Parathyroid adenoma (tissue), 2 donors: ENCODE results near the gene LSM14A.
"Not testable (repeated sequence)": the region's sequence is repeated elsewhere in the genome, so short reads cannot be mapped to it uniquely, and the experiment has no call there.

Experiments used
- H2AFZ ChIP-seq: fragments of 300-600 bp; sonication (generic); one replicate; pipeline ENCODE4 v1.7.0; 2017; ENCODE audit warnings: antibody characterized with exemption, mild to moderate bottlenecking
- H3K27ac ChIP-seq: fragments of 300-600 bp; sonication (generic); one replicate; pipeline ENCODE4 v1.7.0; 2017
- H3K27me3 ChIP-seq: fragments of 300-600 bp; sonication (generic); one replicate; pipeline ENCODE4 v1.7.0; 2017; ENCODE audit warnings: low read length; ENCODE audit not compliant: control insufficient read depth, insufficient read depth
- H3K36me3 ChIP-seq: fragments of 300-600 bp; sonication (generic); one replicate; pipeline ENCODE4 v1.7.0; 2017; ENCODE audit warnings: low read length; ENCODE audit not compliant: control insufficient read depth, insufficient read depth
- H3K4me1 ChIP-seq: fragments of 300-600 bp; sonication (generic); one replicate; pipeline ENCODE4 v1.7.0; 2017; ENCODE audit warnings: control low read depth
- H3K4me2 ChIP-seq: fragments of 300-600 bp; sonication (generic); one replicate; pipeline ENCODE4 v1.7.0; 2017; ENCODE audit warnings: low read length
- H3K4me3 ChIP-seq: fragments of 300-600 bp; sonication (generic); one replicate; pipeline ENCODE4 v1.7.0; 2017; ENCODE audit warnings: low read depth, low read length
- H3K79me2 ChIP-seq: fragments of 300-600 bp; sonication (generic); one replicate; pipeline ENCODE4 v1.7.0; 2017; ENCODE audit warnings: control low read depth
- H3K9ac ChIP-seq: fragments of 300-600 bp; sonication (generic); one replicate; pipeline ENCODE4 v1.7.0; 2017; ENCODE audit warnings: mild to moderate bottlenecking
- H3K9me3 ChIP-seq: fragments of 300-600 bp; sonication (generic); one replicate; pipeline ENCODE4 v1.7.0; 2017; ENCODE audit warnings: low read length; ENCODE audit not compliant: control insufficient read depth
- TF ChIP-seq, protein P1 (sequence below): fragments of 300-600 bp; sonication (generic); IDR thresholded peaks from one replicate; pipeline ENCODE4 v1.7.0; 2017; ENCODE audit warnings: antibody characterized with exemption, mild to moderate bottlenecking
- donor health status: primary hyperparathyroidism.

LSM14A gene

DNA sequence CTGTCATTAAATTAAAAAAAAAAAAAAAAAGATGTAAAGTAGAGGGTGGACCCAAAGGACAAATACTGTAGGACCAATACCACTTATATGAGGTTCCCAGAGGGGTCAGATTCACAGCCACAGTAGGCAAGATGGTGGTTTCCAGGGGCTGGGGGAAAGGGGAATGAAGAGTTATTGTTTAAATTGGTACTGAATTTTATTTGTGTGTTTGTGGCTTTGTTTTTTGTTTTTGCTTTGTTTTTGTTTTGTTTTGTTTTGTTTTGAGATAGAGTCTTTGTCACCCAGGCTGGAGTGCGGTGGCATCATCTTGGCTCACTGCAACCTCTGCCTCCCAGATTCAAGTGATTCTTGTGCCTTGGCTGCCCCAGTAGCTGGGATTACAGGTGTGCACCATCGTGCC, 17.9 kb upstream of the LSM14A start:
- Histone ChIP-seq H3K9me3 (no peaks in the 10 kb centered on the region), H3K27ac (no peak overlapping the region), H3K36me3 (no peaks in the 10 kb centered on the region), H3K27me3 (no peaks in the 10 kb centered on the region), H3K4me1 (no peaks in the 10 kb centered on the region), H3K9ac (no peak overlapping the region), H2AFZ (no peak overlapping the region), H3K79me2 (no peaks in the 10 kb centered on the region), H3K4me2 (no peak overlapping the region), H3K4me3 (no peak overlapping the region)
- TF ChIP-seq, protein P1, sequence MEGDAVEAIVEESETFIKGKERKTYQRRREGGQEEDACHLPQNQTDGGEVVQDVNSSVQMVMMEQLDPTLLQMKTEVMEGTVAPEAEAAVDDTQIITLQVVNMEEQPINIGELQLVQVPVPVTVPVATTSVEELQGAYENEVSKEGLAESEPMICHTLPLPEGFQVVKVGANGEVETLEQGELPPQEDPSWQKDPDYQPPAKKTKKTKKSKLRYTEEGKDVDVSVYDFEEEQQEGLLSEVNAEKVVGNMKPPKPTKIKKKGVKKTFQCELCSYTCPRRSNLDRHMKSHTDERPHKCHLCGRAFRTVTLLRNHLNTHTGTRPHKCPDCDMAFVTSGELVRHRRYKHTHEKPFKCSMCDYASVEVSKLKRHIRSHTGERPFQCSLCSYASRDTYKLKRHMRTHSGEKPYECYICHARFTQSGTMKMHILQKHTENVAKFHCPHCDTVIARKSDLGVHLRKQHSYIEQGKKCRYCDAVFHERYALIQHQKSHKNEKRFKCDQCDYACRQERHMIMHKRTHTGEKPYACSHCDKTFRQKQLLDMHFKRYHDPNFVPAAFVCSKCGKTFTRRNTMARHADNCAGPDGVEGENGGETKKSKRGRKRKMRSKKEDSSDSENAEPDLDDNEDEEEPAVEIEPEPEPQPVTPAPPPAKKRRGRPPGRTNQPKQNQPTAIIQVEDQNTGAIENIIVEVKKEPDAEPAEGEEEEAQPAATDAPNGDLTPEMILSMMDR: no peak

DNA sequence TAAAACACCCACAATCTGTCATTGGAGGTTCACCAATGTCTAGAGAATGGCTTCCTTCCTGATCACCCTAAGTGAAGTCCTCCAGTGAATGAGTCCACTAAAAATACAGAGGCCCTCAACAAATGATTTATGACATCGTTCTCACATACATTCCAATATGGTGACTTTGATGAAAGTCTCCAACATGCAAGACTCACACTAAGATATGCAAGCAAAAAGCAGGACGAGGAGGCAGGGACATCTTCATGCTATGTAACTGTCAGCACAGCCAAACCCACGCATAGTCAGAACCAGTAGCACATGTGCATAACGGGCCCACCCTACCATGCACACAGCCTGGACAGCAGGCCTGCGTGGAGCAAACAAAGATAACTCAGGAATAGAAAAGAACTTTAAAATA, 16.6 kb upstream of the LSM14A start:
- no peak overlapping the region for H3K4me3 ChIP-seq
- no peaks in the 10 kb centered on the region for H3K27me3 ChIP-seq
- H3K36me3 ChIP-seq: no peaks in the 10 kb centered on the region
- H3K79me2 ChIP-seq: no peaks in the 10 kb centered on the region
- H3K9ac ChIP-seq: no peak overlapping the region
- TF ChIP-seq, protein P1: no peak
- H3K27ac ChIP-seq: no peak overlapping the region
- no peaks in the 10 kb centered on the region for H3K9me3 ChIP-seq
- no peak overlapping the region for H3K4me2 ChIP-seq
- no peak overlapping the region for H2AFZ ChIP-seq
- no peaks in the 10 kb centered on the region for H3K4me1 ChIP-seq

DNA sequence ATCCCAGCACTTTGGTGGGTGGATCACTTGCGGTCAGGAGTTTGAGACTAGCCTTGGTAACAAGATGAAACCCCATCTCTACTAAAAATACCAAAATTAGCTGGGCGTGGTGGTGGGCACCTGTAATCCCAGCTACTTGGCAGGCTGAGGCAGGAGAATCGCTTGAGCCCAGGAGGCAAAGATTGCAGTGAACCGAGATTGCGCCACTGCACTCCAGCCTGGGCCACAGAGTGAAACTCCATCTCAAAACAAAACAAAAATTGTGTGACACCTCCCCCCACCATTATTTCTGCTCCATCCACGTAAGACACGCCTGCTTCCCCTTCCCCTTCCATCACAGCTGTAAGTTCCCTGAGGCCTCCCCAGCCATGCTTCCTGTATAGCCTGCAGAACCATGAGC, 13.3 kb upstream of the LSM14A start:
- not testable (repeated sequence) for H3K4me2 ChIP-seq, H3K36me3 ChIP-seq, H2AFZ ChIP-seq, H3K79me2 ChIP-seq, H3K4me3 ChIP-seq, H3K9ac ChIP-seq, H3K9me3 ChIP-seq, H3K27me3 ChIP-seq, H3K27ac ChIP-seq, H3K4me1 ChIP-seq

DNA sequence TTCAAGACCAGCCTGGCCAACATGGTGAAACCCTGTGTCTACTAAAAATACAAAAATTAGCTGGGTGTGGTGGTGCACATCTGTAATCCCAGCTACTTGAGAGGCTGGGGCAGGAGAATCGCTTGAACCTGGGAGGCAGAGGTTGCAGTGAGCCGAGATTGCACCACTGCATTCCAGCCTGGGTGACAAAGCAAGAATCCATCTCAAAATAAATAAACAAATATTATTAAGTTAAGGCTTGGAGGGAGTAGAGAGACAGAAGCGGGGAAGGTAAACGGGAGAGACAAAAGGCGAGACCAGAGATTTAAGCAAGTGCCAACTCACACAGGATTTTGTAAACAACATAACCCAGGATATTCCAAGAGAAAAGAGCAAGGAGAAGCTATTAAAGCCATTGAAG, 12.8 kb upstream of the LSM14A start:
- not testable (repeated sequence) for H3K9me3 ChIP-seq, H3K4me1 ChIP-seq, H2AFZ ChIP-seq, H3K79me2 ChIP-seq, H3K36me3 ChIP-seq, H3K9ac ChIP-seq, H3K4me2 ChIP-seq, H3K4me3 ChIP-seq, H3K27me3 ChIP-seq, H3K27ac ChIP-seq

DNA sequence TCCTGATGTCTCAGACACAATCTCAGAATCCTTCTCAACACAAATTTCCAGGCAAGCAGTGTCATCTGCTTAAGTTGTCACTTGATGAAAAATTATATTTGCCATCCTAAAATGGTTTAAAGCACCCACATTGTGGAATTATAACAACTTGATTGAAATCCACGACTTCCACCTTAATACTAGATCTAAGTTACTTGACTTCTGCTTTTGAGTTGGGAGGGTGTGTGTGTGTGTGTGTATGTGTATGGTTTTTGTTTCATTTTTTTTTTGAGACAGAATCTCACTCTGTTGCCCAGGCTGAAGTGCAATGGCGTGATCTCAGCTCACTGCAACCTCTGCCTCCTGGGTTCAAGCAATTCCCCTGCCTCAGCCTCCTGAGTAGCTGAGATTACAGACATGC, 10.4 kb upstream of the LSM14A start:
- not testable (repeated sequence) for H2AFZ ChIP-seq, H3K9me3 ChIP-seq, H3K4me1 ChIP-seq, H3K9ac ChIP-seq, H3K36me3 ChIP-seq, H3K4me2 ChIP-seq, H3K79me2 ChIP-seq, H3K27ac ChIP-seq, H3K4me3 ChIP-seq, H3K27me3 ChIP-seq

DNA sequence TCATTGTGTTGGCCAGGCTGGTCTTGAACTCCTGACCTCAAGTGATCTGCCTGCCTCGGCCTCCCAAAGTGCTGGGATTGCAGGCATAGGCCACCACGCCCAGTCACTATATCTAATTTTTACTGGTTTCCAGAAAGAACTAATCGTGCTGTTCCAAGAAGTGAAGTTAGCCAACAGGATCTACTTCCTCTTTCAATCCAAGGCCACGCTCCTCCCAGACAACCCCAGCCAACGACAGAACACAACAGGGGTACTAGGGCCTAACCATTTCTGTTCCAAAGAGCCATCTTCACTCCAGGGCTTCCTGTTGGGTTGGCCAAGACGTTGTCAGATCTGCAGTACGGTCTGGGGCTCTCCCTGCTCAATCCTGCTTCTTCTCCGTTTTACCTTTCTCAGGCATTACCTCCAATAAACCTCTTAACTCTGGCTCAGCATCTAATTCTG, 7.0 kb upstream of the LSM14A start:
- H3K4me1 ChIP-seq: no peaks in the 10 kb centered on the region
- H3K4me3 ChIP-seq: no peak overlapping the region
- TF ChIP-seq, protein P1: no peak
- H3K9ac ChIP-seq: no peak overlapping the region
- H2AFZ ChIP-seq: no peak overlapping the region
- H3K36me3 ChIP-seq: no peaks in the 10 kb centered on the region
- no peak overlapping the region for H3K4me2 ChIP-seq
- H3K27me3 ChIP-seq: no peaks in the 10 kb centered on the region
- no peaks in the 10 kb centered on the region for H3K9me3 ChIP-seq
- no peak overlapping the region for H3K27ac ChIP-seq
- H3K79me2 ChIP-seq: no peaks in the 10 kb centered on the region

DNA sequence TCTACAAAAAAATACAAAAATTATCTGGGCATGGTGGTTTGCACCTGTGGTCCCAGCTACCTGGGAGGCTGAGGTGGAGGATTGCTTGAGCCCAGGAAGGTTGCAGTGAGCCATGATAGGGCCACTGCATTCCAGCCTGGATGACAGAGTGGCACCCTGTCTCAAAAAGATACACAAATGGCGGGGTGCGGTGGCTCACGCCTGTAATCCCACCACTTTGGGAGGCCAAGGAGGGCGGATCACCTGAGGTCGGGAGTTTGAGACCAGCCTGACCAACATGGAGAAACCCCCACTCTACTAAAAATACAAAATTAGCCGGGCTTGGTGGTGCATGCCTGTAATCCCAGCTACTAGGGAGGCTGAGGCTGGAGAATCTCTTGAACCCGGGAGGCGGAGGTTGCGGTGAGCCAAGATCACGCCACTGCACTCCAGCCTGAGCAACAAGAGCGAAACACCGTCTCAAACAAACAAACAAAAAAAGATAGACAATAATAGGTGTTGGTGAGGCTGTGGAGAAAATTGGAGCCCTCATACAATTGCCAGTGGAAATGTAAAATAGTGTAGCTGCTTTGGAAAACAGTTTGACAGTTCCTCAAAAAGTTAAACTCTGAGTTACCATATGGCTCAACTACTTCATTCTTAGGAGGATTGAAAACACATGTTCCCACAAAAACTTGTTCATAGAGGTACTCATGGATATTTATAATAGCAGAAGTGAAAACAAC, 2.7 kb upstream of the LSM14A start:
- H3K4me3 ChIP-seq, H3K27me3 ChIP-seq, H3K9me3 ChIP-seq, H3K4me2 ChIP-seq, H3K79me2 ChIP-seq, H3K4me1 ChIP-seq, H3K9ac ChIP-seq, H3K27ac ChIP-seq, H3K36me3 ChIP-seq, H2AFZ ChIP-seq: not testable (repeated sequence)
